Medulla oblongata (tissue), 1 donor: ENCODE results near the gene TMEM132D.
"Not testable (repeated sequence)": the region's sequence is repeated elsewhere in the genome, so short reads cannot be mapped to it uniquely, and the experiment has no call there.

Source experiments
- DNase-seq: peaks from one replicate; pipeline ENCODE4 v3.0.0-alpha.2; 2015; ENCODE audit errors: extremely low spot score

The TMEM132D gene

DNA sequence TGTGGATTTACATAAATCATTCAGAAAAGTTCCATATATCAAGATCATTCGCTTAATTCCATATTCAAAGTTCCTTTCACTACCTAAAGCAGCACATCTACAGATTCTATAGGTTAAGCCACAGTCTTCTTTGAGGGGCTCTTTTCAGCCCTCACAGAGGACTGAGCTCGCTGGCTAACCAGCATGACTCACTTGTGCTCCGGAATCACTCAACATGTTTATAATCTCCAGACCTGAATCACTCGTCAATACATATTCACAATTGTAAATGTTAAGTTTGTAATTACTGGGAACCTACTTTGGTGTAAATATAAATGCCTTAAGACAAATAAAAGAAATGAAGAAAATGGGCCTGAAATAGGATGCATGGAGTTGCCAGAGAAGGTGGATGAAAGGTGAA lies 315.7 kb downstream of the TMEM132D start:
- no peak for DNase-seq

- DNase-seq = no peak
Measured at GRCh38 chr12:129585296-129585695, 318.5 kb downstream of the TMEM132D start.

DNA sequence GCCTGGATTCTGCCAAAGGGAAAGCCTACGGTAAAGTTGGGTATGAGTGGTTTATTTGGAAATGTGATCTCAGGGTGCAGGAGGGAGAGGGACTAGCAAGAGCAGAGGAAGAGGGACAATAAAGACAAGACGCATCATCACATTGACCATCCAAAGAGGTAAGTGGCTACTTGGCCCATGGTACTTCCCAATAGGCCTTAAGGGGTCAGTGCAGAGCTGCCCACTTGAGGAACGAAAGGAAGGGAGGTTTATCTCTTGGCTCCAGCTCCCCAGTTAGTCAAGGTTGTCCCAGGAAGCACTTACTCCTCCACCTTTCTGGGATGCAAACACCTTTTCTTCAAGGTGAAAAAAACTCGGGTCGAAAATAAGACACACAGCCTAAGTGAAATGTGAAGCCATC lies 323.9 kb downstream of the TMEM132D start:
- no peak for DNase-seq

- DNase-seq = no peak
Measured at GRCh38 chr12:129571901-129572494, 331.8 kb downstream of the TMEM132D start.

DNA sequence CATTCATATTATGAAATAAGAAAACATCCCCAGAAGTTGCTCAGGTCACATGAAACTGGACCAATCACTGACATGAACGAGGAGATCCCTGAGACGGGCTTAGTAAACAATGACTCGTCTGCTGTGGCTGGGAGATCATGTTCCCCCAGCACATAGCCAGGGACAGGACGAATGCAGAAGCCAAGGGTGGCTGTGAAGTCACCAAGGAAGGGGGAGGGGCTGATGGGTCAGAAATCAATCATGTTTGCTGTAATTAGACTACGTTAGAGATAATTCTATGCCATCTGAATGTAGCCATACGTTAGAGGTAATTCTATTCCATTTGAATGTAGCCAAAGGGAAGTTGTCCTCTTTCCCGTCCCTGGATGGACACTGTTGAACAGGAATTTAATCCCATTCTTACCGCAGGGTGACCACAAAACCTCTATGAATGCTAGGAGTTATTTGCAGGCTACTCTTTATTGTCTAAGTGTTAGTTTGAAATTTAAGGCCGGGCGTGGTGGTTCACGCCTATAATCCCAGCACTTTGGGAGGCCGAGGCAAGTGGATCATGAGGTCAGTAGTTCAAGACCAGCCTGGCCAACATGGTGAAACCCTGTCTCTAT lies 332.9 kb downstream of the TMEM132D start:
- DNase-seq = no peak

DNA sequence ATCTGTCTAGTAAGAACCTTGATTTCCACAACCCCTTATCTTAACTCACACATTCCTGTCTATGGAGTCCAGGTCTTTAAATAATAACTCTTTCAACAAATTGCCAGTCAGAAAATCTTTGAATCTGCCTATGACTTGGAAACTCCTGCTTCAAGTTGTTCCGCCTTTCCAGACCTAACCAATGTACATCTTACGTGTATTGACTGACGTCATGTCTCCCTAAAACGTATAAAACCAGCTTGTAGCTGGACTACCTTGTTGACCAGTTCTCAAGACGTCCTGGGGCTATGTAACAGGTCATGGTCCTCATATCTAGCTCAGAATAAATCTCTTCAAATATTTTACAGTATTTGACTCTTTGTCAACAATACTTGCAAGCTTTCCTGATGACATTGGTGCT lies 337.0 kb downstream of the TMEM132D start:
- no peak for DNase-seq

- DNase-seq = no peak
Measured at GRCh38 chr12:129564768-129565167, 339.1 kb downstream of the TMEM132D start.

DNA sequence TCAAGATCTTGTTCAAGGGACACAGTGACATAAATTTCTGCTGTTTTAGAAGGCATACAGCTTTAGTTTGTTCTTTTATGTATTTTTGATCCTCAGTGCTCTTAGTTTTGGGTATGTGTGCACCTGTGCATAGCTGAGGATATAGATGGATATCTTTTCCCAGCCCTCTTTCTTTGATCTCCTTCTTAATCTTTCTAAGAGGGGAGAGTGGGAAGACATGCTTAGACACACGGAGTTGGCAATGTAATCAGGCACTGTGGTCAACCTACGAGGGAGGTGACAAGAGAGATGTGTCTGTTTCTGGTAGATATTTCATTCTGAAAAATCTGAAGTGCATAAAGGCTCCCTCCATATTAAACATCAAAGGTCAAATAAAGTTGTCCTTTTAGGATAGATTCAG lies 340.6 kb downstream of the TMEM132D start:
- DNase-seq = no peak

DNA sequence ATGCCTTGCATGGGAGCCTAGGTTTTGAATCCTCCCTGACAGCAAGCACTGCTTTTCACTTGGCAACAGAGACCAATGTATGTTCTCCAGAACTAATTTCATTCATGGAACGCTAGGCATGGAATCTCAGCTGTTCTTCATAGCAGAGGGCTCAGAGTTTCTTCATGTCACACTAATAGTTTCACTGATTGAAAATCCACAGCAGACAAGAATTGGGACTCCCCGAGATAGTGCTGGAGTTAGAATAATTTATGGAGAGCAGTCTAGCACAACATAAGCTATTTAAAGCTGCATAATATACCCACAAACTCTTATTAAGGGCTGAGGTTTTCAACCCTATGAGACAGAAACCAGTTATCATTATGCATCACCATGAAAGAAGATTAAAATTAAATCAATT lies 342.5 kb downstream of the TMEM132D start:
- no peak for DNase-seq

- no peak for DNase-seq
Measured at GRCh38 chr12:129559776-129560175, 344.0 kb downstream of the TMEM132D start.

- no peak for DNase-seq
Measured at GRCh38 chr12:129558036-129558435, 345.8 kb downstream of the TMEM132D start.

- DNase-seq = no peak
Measured at GRCh38 chr12:129556082-129556481, 347.7 kb downstream of the TMEM132D start.

DNA sequence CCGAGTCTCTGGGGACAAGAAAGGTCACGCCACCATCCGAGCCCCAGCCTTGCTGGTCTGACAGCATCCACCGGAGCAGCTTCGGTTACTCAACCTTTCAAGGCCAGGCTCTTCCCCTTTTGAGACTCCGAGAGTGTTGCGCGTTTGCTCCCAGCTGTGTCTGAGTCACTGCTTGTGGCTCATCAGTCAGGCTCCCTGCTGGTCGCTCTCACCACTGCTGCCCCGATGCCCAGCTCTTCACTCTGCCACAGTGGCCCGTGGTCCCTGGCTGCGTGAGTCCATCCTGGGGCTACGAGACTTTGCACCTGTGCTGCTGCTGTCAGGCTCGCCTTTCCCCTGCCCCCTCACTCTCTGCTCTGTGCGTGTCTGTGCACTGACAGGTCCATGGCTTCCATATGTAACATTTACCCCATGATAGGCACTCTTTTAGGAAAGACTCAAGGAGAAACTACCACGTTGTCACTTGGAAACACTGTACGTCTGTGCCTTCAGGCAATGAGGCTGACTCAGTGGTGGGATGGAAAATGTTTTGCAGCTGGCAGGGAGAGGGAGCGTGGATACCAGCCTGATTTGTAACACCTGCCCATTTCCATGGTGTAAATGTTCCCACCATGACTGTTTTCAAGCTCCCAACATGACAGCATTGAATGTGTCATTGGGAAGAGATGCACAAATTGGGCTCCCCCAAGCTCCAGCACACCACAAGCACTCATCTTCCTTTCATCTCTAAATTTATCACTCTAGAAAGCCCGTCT lies 350.7 kb downstream of the TMEM132D start:
- DNase-seq = no peak

- DNase-seq = no peak
Measured at GRCh38 chr12:129551441-129551840, 352.4 kb downstream of the TMEM132D start.

- DNase-seq = no peak
Measured at GRCh38 chr12:129550353-129550752, 353.5 kb downstream of the TMEM132D start.

GRCh38 chr12:129549656-129550055 lies 354.2 kb downstream of the TMEM132D start:
- no peak for DNase-seq

DNA sequence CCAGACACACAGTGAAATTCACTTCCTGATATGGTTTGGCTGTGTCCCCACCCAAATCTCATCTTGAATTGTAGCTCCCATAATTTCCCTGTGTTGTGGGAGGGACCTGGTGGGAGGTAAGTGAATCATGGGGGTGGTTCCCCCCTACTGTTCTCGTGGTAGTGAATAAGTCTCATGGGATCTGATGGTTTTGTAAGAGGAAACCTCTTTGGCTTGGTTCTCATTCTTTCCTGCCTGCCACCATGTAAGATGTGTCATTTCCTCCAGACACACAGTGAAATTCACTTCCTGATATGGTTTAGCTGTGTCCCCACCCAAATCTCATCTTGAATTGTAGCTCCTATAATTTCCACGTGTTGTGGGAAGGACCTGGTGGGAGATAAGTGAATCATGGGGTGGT lies 354.8 kb downstream of the TMEM132D start:
- DNase-seq = not testable (repeated sequence)

GRCh38 chr12:129544716-129545115 lies 359.1 kb downstream of the TMEM132D start:
- DNase-seq = no peak

- no peak for DNase-seq
Measured at GRCh38 chr12:129540954-129541353, 362.9 kb downstream of the TMEM132D start.

- no peak for DNase-seq
Measured at GRCh38 chr12:129540249-129540648, 363.6 kb downstream of the TMEM132D start.

GRCh38 chr12:129538724-129539335 lies 365.0 kb downstream of the TMEM132D start:
- DNase-seq = not testable (repeated sequence)

GRCh38 chr12:129538137-129538536 lies 365.7 kb downstream of the TMEM132D start:
- no peak for DNase-seq
